AG04450 (cell line): ENCODE results near the gene TIMELESS. TPM values are rescaled to one million over a fixed set of nuclear protein-coding genes. Genes with fewer than 3 reads are reported as not detected.
"Not testable (repeated sequence)": the region's sequence is repeated elsewhere in the genome, so short reads cannot be mapped to it uniquely, and the experiment has no call there.

ENCODE experiments used
- CTCF ChIA-PET: fragments of 300-600, 350-600 bp; formaldehyde crosslinking; extraction: SDS; loops from one replicate; lab custom pipeline; 2022; ENCODE audit warnings: antibody characterized with exemption, inconsistent platforms; lab: Charles Lee
- POLR2A ChIA-PET: fragments of 350-600 bp; formaldehyde crosslinking; extraction: SDS; loops from one replicate; lab custom pipeline; 2021; ENCODE audit warnings: antibody characterized with exemption, inconsistent platforms; lab: Yijun Ruan, JAX
- DNase-seq: peaks from one replicate; pipeline ENCODE4 v3.0.0-alpha.2; 2011; ENCODE audit warnings: low read depth, low spot score
- H3K27ac ChIP-seq: one replicate; pipeline ENCODE4 v1.5.1; 2012; ENCODE audit warnings: low read depth, low read length, control low read depth
- H3K27me3 ChIP-seq: one replicate; pipeline ENCODE4 v1.6.0; 2012; ENCODE audit warnings: low read length; ENCODE audit not compliant: control insufficient read depth, insufficient read depth
- H3K4me3 ChIP-seq: 2 replicates; pipeline ENCODE4 v1.5.1; 2011; ENCODE audit warnings: mild to moderate bottlenecking, low read depth, low read length, control low read depth
- H3K9me3 ChIP-seq: 2 replicates; pipeline ENCODE4 v1.5.1; 2012; ENCODE audit warnings: low read length; ENCODE audit not compliant: control insufficient read depth, insufficient read depth
- CTCF ChIP-seq: IDR thresholded peaks from 2 replicates; pipeline ENCODE4 v1.5.1; 2011; ENCODE audit warnings: low read depth, low read length, control low read depth, inconsistent platforms
- polyA plus RNA-seq: library from polyadenylated mRNA; depleted of rRNA; stranded (reverse); fragments of >200 nt; gene quantifications from 2 replicates; pipeline ENCODE4 v1.2.3, GENCODE V29; 2011

Gene TIMELESS
- polyA plus RNA-seq, 1 experiment = 2.0 TPM

GRCh38 chr12:56408799-56409417 lies 40.3 kb downstream of the TIMELESS start:
- CTCF ChIA-PET = no interaction called here
- Histone ChIP-seq H3K27me3 (no peaks in the 10 kb centered on the region), H3K4me3 (no peak overlapping the region), H3K9me3 (no peaks in the 10 kb centered on the region), H3K27ac (no peak overlapping the region)
- POLR2A ChIA-PET = no interaction called here
- no peak for TF ChIP-seq CTCF
- no peak for DNase-seq

GRCh38 chr12:56404227-56404626 lies 45.0 kb downstream of the TIMELESS start:
- CTCF ChIA-PET = not testable (repeated sequence)

GRCh38 chr12:56401612-56402011 lies 47.6 kb downstream of the TIMELESS start:
- POLR2A ChIA-PET = not testable (repeated sequence)

More at GRCh38 chr12:56404227-56404626, 45.0 kb downstream of the TIMELESS start:
- H3K27ac ChIP-seq, H3K27me3 ChIP-seq, DNase-seq, POLR2A ChIA-PET, H3K9me3 ChIP-seq, H3K4me3 ChIP-seq: not testable (repeated sequence)

GRCh38 chr12:56401125-56401524 lies 48.1 kb downstream of the TIMELESS start:
- H3K27ac ChIP-seq, H3K4me3 ChIP-seq, H3K9me3 ChIP-seq, POLR2A ChIA-PET, H3K27me3 ChIP-seq, CTCF ChIA-PET, DNase-seq: not testable (repeated sequence)

More at GRCh38 chr12:56401612-56402011, 47.6 kb downstream of the TIMELESS start:
- CTCF ChIA-PET, H3K27ac ChIP-seq, H3K27me3 ChIP-seq, DNase-seq, H3K4me3 ChIP-seq, H3K9me3 ChIP-seq: not testable (repeated sequence)

- H3K27me3 ChIP-seq, POLR2A ChIA-PET, H3K9me3 ChIP-seq, DNase-seq, CTCF ChIA-PET, H3K4me3 ChIP-seq, H3K27ac ChIP-seq: not testable (repeated sequence)
These were observed 49.8 kb downstream of the TIMELESS start for GRCh38 chr12:56399466-56399865.

- no peak for DNase-seq
- POLR2A ChIA-PET = no interaction called here
- H3K27me3 ChIP-seq = peaks cover 4% of the 10 kb centered on the region
- H3K4me3 ChIP-seq = no peak overlapping the region
- peaks cover 4% of the 10 kb centered on the region; the same call in 1 of the 2 replicates for H3K9me3 ChIP-seq
- H3K27ac ChIP-seq = no peak overlapping the region
- CTCF ChIA-PET = no interaction called here
- no peak for TF ChIP-seq CTCF
These were observed 50.9 kb downstream of the TIMELESS start for GRCh38 chr12:56398324-56398723.

GRCh38 chr12:56392331-56392730 lies 56.9 kb downstream of the TIMELESS start:
- no peak for DNase-seq
- ChIA-PET POLR2A (no interaction called here), CTCF (interaction anchor here (0.7 kb wide), 1 partner anchor 73 kb away, joined by 4 read pairs; no protein-coding TSS in a partner anchor)
- H3K27ac ChIP-seq = no peak overlapping the region
- H3K27me3 ChIP-seq = no peaks in the 10 kb centered on the region
- TF ChIP-seq CTCF = no peak
- H3K4me3 ChIP-seq = no peak overlapping the region
- peaks cover 4% of the 10 kb centered on the region for H3K9me3 ChIP-seq
